ENCODE measurements around the gene CDK19. TPM values are rescaled to one million over a fixed set of nuclear protein-coding genes. Genes with fewer than 3 reads are reported as not detected.
"Not testable (repeated sequence)": the region's sequence is repeated elsewhere in the genome, so short reads cannot be mapped to it uniquely, and the experiment has no call there.

The CDK19 gene
- total RNA-seq, 1 experiment from 2014 or later = 18.1 TPM

- no peak overlapping the region for H3K4me2 ChIP-seq (ENCODE audit: low read depth, low read length, poor library complexity, severe bottlenecking)
- H3K27me3 ChIP-seq (ENCODE audit: low read length) = no peaks in the 10 kb centered on the region
- H3K27ac ChIP-seq (ENCODE audit: low read length) = no peak overlapping the region
- H3K36me3 ChIP-seq (ENCODE audit: insufficient read depth, low read length) = no peaks in the 10 kb centered on the region
- no peak overlapping the region for H3K9ac ChIP-seq (ENCODE audit: low read length)
- H3K79me2 ChIP-seq (ENCODE audit: low read length) = no peaks in the 10 kb centered on the region
- no peaks in the 10 kb centered on the region for H3K9me2 ChIP-seq (replicated peaks; ENCODE audit: insufficient read depth, low read length)
- no peaks in the 10 kb centered on the region for H3K4me1 ChIP-seq (ENCODE audit: low read length)
- no peak overlapping the region for H2AFZ ChIP-seq (ENCODE audit: low read length)
- no peak for DNase-seq
- no peaks in the 10 kb centered on the region for H4K20me1 ChIP-seq (ENCODE audit: insufficient read depth, low read depth, low read length)
- no peak overlapping the region for H3K4me3 ChIP-seq (ENCODE audit: low read length)
- H3K9me3 ChIP-seq (ENCODE audit: low read length) = no peaks in the 10 kb centered on the region
Measured at GRCh38 chr6:110852773-110853172, 37.5 kb upstream of the CDK19 start.

GRCh38 chr6:110849781-110850180 is 34.5 kb upstream of the CDK19 start:
- Histone ChIP-seq H3K9ac (ENCODE audit: low read length) (no peak overlapping the region), H3K4me3 (ENCODE audit: low read length) (no peak overlapping the region), H3K4me2 (ENCODE audit: low read depth, low read length, poor library complexity, severe bottlenecking) (no peak overlapping the region), H3K9me2 (replicated peaks; ENCODE audit: insufficient read depth, low read length) (no peaks in the 10 kb centered on the region), H3K27ac (ENCODE audit: low read length) (no peak overlapping the region), H3K79me2 (ENCODE audit: low read length) (no peaks in the 10 kb centered on the region), H2AFZ (ENCODE audit: low read length) (no peak overlapping the region), H3K4me1 (ENCODE audit: low read length) (no peaks in the 10 kb centered on the region), H4K20me1 (ENCODE audit: insufficient read depth, low read depth, low read length) (no peaks in the 10 kb centered on the region), H3K36me3 (ENCODE audit: insufficient read depth, low read length) (no peaks in the 10 kb centered on the region), H3K27me3 (ENCODE audit: low read length) (no peaks in the 10 kb centered on the region), H3K9me3 (ENCODE audit: low read length) (no peaks in the 10 kb centered on the region)
- no peak for DNase-seq

- H3K4me1 ChIP-seq (ENCODE audit: low read length) = no peaks in the 10 kb centered on the region
- no peak overlapping the region for H3K4me2 ChIP-seq (ENCODE audit: low read depth, low read length, poor library complexity, severe bottlenecking)
- no peaks in the 10 kb centered on the region for H3K36me3 ChIP-seq (ENCODE audit: insufficient read depth, low read length)
- no peaks in the 10 kb centered on the region for H3K79me2 ChIP-seq (ENCODE audit: low read length)
- H3K4me3 ChIP-seq (ENCODE audit: low read length) = no peak overlapping the region
- DNase-seq = no peak
- H3K9me2 ChIP-seq (replicated peaks; ENCODE audit: insufficient read depth, low read length) = no peaks in the 10 kb centered on the region
- no peak overlapping the region for H3K27ac ChIP-seq (ENCODE audit: low read length)
- H2AFZ ChIP-seq (ENCODE audit: low read length) = no peak overlapping the region
- no peak overlapping the region for H3K9ac ChIP-seq (ENCODE audit: low read length)
- no peaks in the 10 kb centered on the region for H4K20me1 ChIP-seq (ENCODE audit: insufficient read depth, low read depth, low read length)
- no peaks in the 10 kb centered on the region for H3K27me3 ChIP-seq (ENCODE audit: low read length)
- H3K9me3 ChIP-seq (ENCODE audit: low read length) = no peaks in the 10 kb centered on the region
Measured at GRCh38 chr6:110841266-110841665, 26.0 kb upstream of the CDK19 start.

- not testable (repeated sequence) for H3K9me2 ChIP-seq (replicated peaks; ENCODE audit: insufficient read depth, low read length)
Measured at GRCh38 chr6:110835751-110836150, 20.5 kb upstream of the CDK19 start.

GRCh38 chr6:110833831-110834230 is 18.6 kb upstream of the CDK19 start:
- Histone ChIP-seq H4K20me1 (ENCODE audit: insufficient read depth, low read depth, low read length) (no peaks in the 10 kb centered on the region), H3K4me1 (ENCODE audit: low read length) (no peaks in the 10 kb centered on the region), H3K9me3 (ENCODE audit: low read length) (no peaks in the 10 kb centered on the region), H3K36me3 (ENCODE audit: insufficient read depth, low read length) (no peaks in the 10 kb centered on the region), H3K27ac (ENCODE audit: low read length) (no peak overlapping the region), H3K4me3 (ENCODE audit: low read length) (no peak overlapping the region), H3K4me2 (ENCODE audit: low read depth, low read length, poor library complexity, severe bottlenecking) (no peak overlapping the region), H3K27me3 (ENCODE audit: low read length) (no peaks in the 10 kb centered on the region), H3K9me2 (replicated peaks; ENCODE audit: insufficient read depth, low read length) (no peaks in the 10 kb centered on the region), H3K79me2 (ENCODE audit: low read length) (no peaks in the 10 kb centered on the region), H3K9ac (ENCODE audit: low read length) (no peak overlapping the region), H2AFZ (ENCODE audit: low read length) (no peak overlapping the region)
- DNase-seq = no peak

More at GRCh38 chr6:110835751-110836150, 20.5 kb upstream of the CDK19 start:
- not testable (repeated sequence) for H3K4me1 ChIP-seq (ENCODE audit: low read length); H3K9ac ChIP-seq (ENCODE audit: low read length); H3K4me2 ChIP-seq (ENCODE audit: low read depth, low read length, poor library complexity, severe bottlenecking); H4K20me1 ChIP-seq (ENCODE audit: insufficient read depth, low read depth, low read length); H2AFZ ChIP-seq (ENCODE audit: low read length); H3K4me3 ChIP-seq (ENCODE audit: low read length); H3K79me2 ChIP-seq (ENCODE audit: low read length); H3K36me3 ChIP-seq (ENCODE audit: insufficient read depth, low read length); H3K27ac ChIP-seq (ENCODE audit: low read length); DNase-seq; H3K9me3 ChIP-seq (ENCODE audit: low read length); H3K27me3 ChIP-seq (ENCODE audit: low read length)

GRCh38 chr6:110831405-110831804 is 16.1 kb upstream of the CDK19 start:
- Histone ChIP-seq H3K27ac (ENCODE audit: low read length) (no peak overlapping the region), H3K4me3 (ENCODE audit: low read length) (no peak overlapping the region), H3K9me3 (ENCODE audit: low read length) (no peaks in the 10 kb centered on the region), H3K9me2 (replicated peaks; ENCODE audit: insufficient read depth, low read length) (no peaks in the 10 kb centered on the region), H3K9ac (ENCODE audit: low read length) (no peak overlapping the region), H3K4me2 (ENCODE audit: low read depth, low read length, poor library complexity, severe bottlenecking) (no peak overlapping the region), H3K27me3 (ENCODE audit: low read length) (no peaks in the 10 kb centered on the region), H3K4me1 (ENCODE audit: low read length) (no peaks in the 10 kb centered on the region), H4K20me1 (ENCODE audit: insufficient read depth, low read depth, low read length) (no peaks in the 10 kb centered on the region), H2AFZ (ENCODE audit: low read length) (no peak overlapping the region), H3K79me2 (ENCODE audit: low read length) (no peaks in the 10 kb centered on the region), H3K36me3 (ENCODE audit: insufficient read depth, low read length) (no peaks in the 10 kb centered on the region)
- no peak for DNase-seq

GRCh38 chr6:110828396-110828795 is 13.1 kb upstream of the CDK19 start:
- no peaks in the 10 kb centered on the region for H3K4me1 ChIP-seq (ENCODE audit: low read length)
- no peaks in the 10 kb centered on the region for H3K36me3 ChIP-seq (ENCODE audit: insufficient read depth, low read length)
- H3K9me2 ChIP-seq (replicated peaks; ENCODE audit: insufficient read depth, low read length) = no peaks in the 10 kb centered on the region
- H3K27ac ChIP-seq (ENCODE audit: low read length) = no peak overlapping the region
- DNase-seq = no peak
- no peak overlapping the region for H2AFZ ChIP-seq (ENCODE audit: low read length)
- H3K4me3 ChIP-seq (ENCODE audit: low read length) = no peak overlapping the region
- H4K20me1 ChIP-seq (ENCODE audit: insufficient read depth, low read depth, low read length) = no peaks in the 10 kb centered on the region
- no peaks in the 10 kb centered on the region for H3K27me3 ChIP-seq (ENCODE audit: low read length)
- H3K79me2 ChIP-seq (ENCODE audit: low read length) = no peaks in the 10 kb centered on the region
- H3K4me2 ChIP-seq (ENCODE audit: low read depth, low read length, poor library complexity, severe bottlenecking) = no peak overlapping the region
- no peak overlapping the region for H3K9ac ChIP-seq (ENCODE audit: low read length)
- H3K9me3 ChIP-seq (ENCODE audit: low read length) = no peaks in the 10 kb centered on the region

- no peak overlapping the region for H3K4me3 ChIP-seq (ENCODE audit: low read length)
- H3K27me3 ChIP-seq (ENCODE audit: low read length) = no peaks in the 10 kb centered on the region
- no peak overlapping the region for H3K4me2 ChIP-seq (ENCODE audit: low read depth, low read length, poor library complexity, severe bottlenecking)
- H4K20me1 ChIP-seq (ENCODE audit: insufficient read depth, low read depth, low read length) = no peaks in the 10 kb centered on the region
- DNase-seq = no peak
- no peaks in the 10 kb centered on the region for H3K36me3 ChIP-seq (ENCODE audit: insufficient read depth, low read length)
- no peak overlapping the region for H3K27ac ChIP-seq (ENCODE audit: low read length)
- no peaks in the 10 kb centered on the region for H3K79me2 ChIP-seq (ENCODE audit: low read length)
- no peaks in the 10 kb centered on the region for H3K4me1 ChIP-seq (ENCODE audit: low read length)
- no peaks in the 10 kb centered on the region for H3K9me2 ChIP-seq (replicated peaks; ENCODE audit: insufficient read depth, low read length)
- H3K9me3 ChIP-seq (ENCODE audit: low read length) = no peaks in the 10 kb centered on the region
- H3K9ac ChIP-seq (ENCODE audit: low read length) = no peak overlapping the region
- H2AFZ ChIP-seq (ENCODE audit: low read length) = no peak overlapping the region
Measured at GRCh38 chr6:110826236-110827129, 11.2 kb upstream of the CDK19 start.
